DMS114 treated with DMSO at 0.1 percent for 48 hours (cell line): Measurements from ENCODE around the gene MRFAP1.
"Not testable (repeated sequence)": the region's sequence is repeated elsewhere in the genome, so short reads cannot be mapped to it uniquely, and the experiment has no call there.

ENCODE experiments used
- DNase-seq: peaks from one replicate; lab custom pipeline; 2025; ENCODE audit not compliant: unreplicated experiment; lab: John Stamatoyannopoulos, UW

MRFAP1 gene

GRCh38 chr4:6663596-6664393, 23.3 kb downstream of the MRFAP1 start:
- DNase-seq, result no peak

GRCh38 chr4:6665320-6665654, 24.8 kb downstream of the MRFAP1 start:
- no peak for DNase-seq

- no peak for DNase-seq
Measured at GRCh38 chr4:6668391-6668790, 27.9 kb downstream of the MRFAP1 start.

- DNase-seq, result no peak
Measured at GRCh38 chr4:6671648-6672047, 31.2 kb downstream of the MRFAP1 start.

- no peak for DNase-seq
Measured at GRCh38 chr4:6672131-6672530, 31.6 kb downstream of the MRFAP1 start.

GRCh38 chr4:6672541-6673190, 32.2 kb downstream of the MRFAP1 start:
- DNase-seq, result not testable (repeated sequence)

- not testable (repeated sequence) for DNase-seq
Measured at GRCh38 chr4:6673191-6673659, 32.7 kb downstream of the MRFAP1 start.

- DNase-seq, result peak; percentile 83
Measured at GRCh38 chr4:6673660-6674499, 33.4 kb downstream of the MRFAP1 start.

- DNase-seq, result no peak
Measured at GRCh38 chr4:6674500-6675149, 34.1 kb downstream of the MRFAP1 start.

GRCh38 chr4:6676722-6677558, 36.5 kb downstream of the MRFAP1 start:
- DNase-seq, result no peak

GRCh38 chr4:6680372-6681034, 40.0 kb downstream of the MRFAP1 start:
- DNase-seq, result no peak

- DNase-seq, result no peak
Measured at GRCh38 chr4:6681191-6681590, 40.7 kb downstream of the MRFAP1 start.

GRCh38 chr4:6682862-6683590, 42.5 kb downstream of the MRFAP1 start:
- no peak for DNase-seq

- DNase-seq, result no peak
Measured at GRCh38 chr4:6684656-6685055, 44.2 kb downstream of the MRFAP1 start.

- DNase-seq, result no peak
Measured at GRCh38 chr4:6686104-6686787, 45.8 kb downstream of the MRFAP1 start.

- DNase-seq, result no peak
Measured at GRCh38 chr4:6687947-6688878, 47.7 kb downstream of the MRFAP1 start.

GRCh38 chr4:6688879-6689505, 48.5 kb downstream of the MRFAP1 start:
- no peak for DNase-seq
